ENCODE data around the gene ZBTB46. TPM values are rescaled to one million over a fixed set of nuclear protein-coding genes. Genes with fewer than 3 reads are reported as not detected.
A peak's percentile ranks its signal among the peaks of the same experiment; 100 is the strongest.

ZBTB46 gene
- total RNA-seq, 4 donors from 2014 or later: 1.2 to 6.7 (median 5.7) TPM

- TF ChIP-seq POLR2A (IDR thresholded peaks at IDR 0.05) (no peak), CTCF (IDR thresholded peaks at IDR 0.05) (no peak)
- intact Hi-C loops (cut with DNase I; ENCODE audit: low total_unique reads): no loop called here
- no peak for DNase-seq (ENCODE audit: low spot score in 2 of 2)
- no peak overlapping the region for H3K4me3 ChIP-seq (ENCODE audit: low read depth, poor library complexity, severe bottlenecking)
- WGBS, 2 donors: 86 to 90% methylated on average over 23 to 41 of the region's 43 CpGs
Measured at GRCh38 chr20:63700199-63701050, 130.6 kb downstream of the ZBTB46 start.

GRCh38 chr20:63699466-63700198, 131.4 kb downstream of the ZBTB46 start:
- intact Hi-C loops (cut with DNase I; ENCODE audit: low total_unique reads): no loop called here
- peak in 1 of 2 donors; percentile 84 for DNase-seq (ENCODE audit: low spot score in 2 of 2)
- 63 to 71% methylated on average over 8 to 24 of the region's 24 CpGs for WGBS, 2 donors
- TF ChIP-seq POLR2A (IDR thresholded peaks at IDR 0.05): no peak
- TF ChIP-seq CTCF (IDR thresholded peaks at IDR 0.05): no peak
- no peak overlapping the region for H3K4me3 ChIP-seq (ENCODE audit: low read depth, poor library complexity, severe bottlenecking)

GRCh38 chr20:63698739-63699465, 132.2 kb downstream of the ZBTB46 start:
- TF ChIP-seq POLR2A (IDR thresholded peaks at IDR 0.05): no peak
- no peak for TF ChIP-seq CTCF (IDR thresholded peaks at IDR 0.05)
- 16 to 19% methylated on average over 5 to 19 of the region's 19 CpGs for WGBS, 2 donors
- DNase-seq (ENCODE audit: low spot score in 2 of 2): peak in 1 of 2 donors; percentile 92
- intact Hi-C loops (cut with DNase I; ENCODE audit: low total_unique reads): no loop called here
- no peak overlapping the region for H3K4me3 ChIP-seq (ENCODE audit: low read depth, poor library complexity, severe bottlenecking)

GRCh38 chr20:63697868-63698545, 133.1 kb downstream of the ZBTB46 start:
- peak in 1 of 2 donors; percentile 83 for DNase-seq (ENCODE audit: low spot score in 2 of 2)
- H3K4me3 ChIP-seq (ENCODE audit: low read depth, poor library complexity, severe bottlenecking): no peak overlapping the region
- WGBS, 2 donors: 69 to 71% methylated on average over 35 to 39 of the region's 40 CpGs
- no peak for TF ChIP-seq CTCF (IDR thresholded peaks at IDR 0.05)
- no peak for TF ChIP-seq POLR2A (IDR thresholded peaks at IDR 0.05)
- intact Hi-C loops (cut with DNase I; ENCODE audit: low total_unique reads): no loop called here

- TF ChIP-seq CTCF (IDR thresholded peaks at IDR 0.05): no peak
- no peak for TF ChIP-seq POLR2A (IDR thresholded peaks at IDR 0.05)
- 18 to 35% methylated on average over 6 of the region's 7 CpGs for WGBS, 2 donors
- no peak overlapping the region for H3K4me3 ChIP-seq (ENCODE audit: low read depth, poor library complexity, severe bottlenecking)
- peak in 1 of 2 donors; percentile 76 for DNase-seq (ENCODE audit: low spot score in 2 of 2)
- intact Hi-C loops (cut with DNase I; ENCODE audit: low total_unique reads): no loop called here
Measured at GRCh38 chr20:63697357-63697867, 133.7 kb downstream of the ZBTB46 start.

All from lower leg skin (tissue), 4 donors.